H1 (cell line): Measurements from ENCODE around the gene BNC2. TPM values are rescaled to one million over a fixed set of nuclear protein-coding genes. Genes with fewer than 3 reads are reported as not detected.

Experiments used
- CTCF ChIA-PET: fragments of 300-600 bp; sonication (Branson Sonifier 250); formaldehyde crosslinking; loops from one replicate; lab custom pipeline; 2021; ENCODE audit not compliant: partially characterized antibody; lab: Charles Lee
- POLR2A ChIA-PET: fragments of 300-600 bp; sonication (Branson Sonifier 250); formaldehyde crosslinking; loops from one replicate; lab custom pipeline; 2021; ENCODE audit warnings: inconsistent platforms; ENCODE audit not compliant: partially characterized antibody; lab: Charles Lee
- DNase-seq, 2 experiments: peaks; one replicate each; pipeline versions ENCODE4 v3.0.0 to v3.0.0-alpha.2; 2010 to 2022; ENCODE audit warnings: low spot score in 2 of 2, low read depth in 1 of 2, mixed read lengths in 1 of 2
- FAIRE-seq: peaks from 2 replicates; lab custom pipeline; 2011; peaks lifted over from hg19 to GRCh38; lab: Jason Lieb, UNC
- H2AFZ ChIP-seq: 2 replicates; pipeline ENCODE4 v1.8.1; 2012; ENCODE audit warnings: low read length, inconsistent platforms
- H2AK5ac ChIP-seq: 2 replicates; pipeline ENCODE4 v1.6.1; 2013; ENCODE audit warnings: low read depth, low read length
- H2BK120ac ChIP-seq: replicated peaks from 2 replicates; pipeline ENCODE3; 2013; ENCODE audit warnings: low read depth, low read length, inconsistent platforms
- H2BK12ac ChIP-seq: 2 replicates; pipeline ENCODE4 v1.6.1; 2013; ENCODE audit warnings: low read depth, low read length
- H2BK15ac ChIP-seq: 2 replicates; pipeline ENCODE4 v1.6.1; 2013; ENCODE audit warnings: low read length
- H2BK20ac ChIP-seq: 2 replicates; pipeline ENCODE4 v1.6.1; 2013; ENCODE audit warnings: low read length
- H2BK5ac ChIP-seq: 2 replicates; pipeline ENCODE4 v1.6.1; 2013; ENCODE audit warnings: low read depth, low read length
- H3K14ac ChIP-seq: 2 replicates; pipeline ENCODE4 v1.6.1; 2013; ENCODE audit warnings: inconsistent platforms; ENCODE audit not compliant: insufficient read length
- H3K18ac ChIP-seq: 2 replicates; pipeline ENCODE4 v1.6.1; 2013; ENCODE audit warnings: low read length; ENCODE audit errors: extremely low read depth
- H3K23ac ChIP-seq: 2 replicates; pipeline ENCODE4 v1.6.1; 2013; ENCODE audit warnings: inconsistent platforms; ENCODE audit not compliant: insufficient read length
- H3K23me2 ChIP-seq: 2 replicates; pipeline ENCODE4 v1.6.1; 2013; ENCODE audit warnings: low read depth, low read length
- H3K27ac ChIP-seq: 2 replicates; pipeline ENCODE4 v1.6.1; 2011; ENCODE audit warnings: low read depth, low read length, inconsistent platforms
- H3K27me3 ChIP-seq, 4 experiments: replicated peaks in 1 of 4; 1 replicate in 1 of 4; 2 replicates in 3 of 4; pipeline versions ENCODE4 v1.6.1 to v1.8.1; 2011 to 2013; ENCODE audit warnings: low read length in 3 of 4, mild to moderate bottlenecking in 3 of 4, inconsistent platforms in 2 of 4, mixed read lengths in 2 of 4, moderate library complexity in 1 of 4; ENCODE audit not compliant: control insufficient read depth in 3 of 4, insufficient read depth in 3 of 4; ENCODE audit errors: extremely low read depth in 1 of 4
- H3K36me3 ChIP-seq, 4 experiments: 2 replicates each; pipeline versions ENCODE4 v1.6.1 to v1.8.1; 2011 to 2013; ENCODE audit warnings: mild to moderate bottlenecking in 4 of 4, low read length in 3 of 4, moderate library complexity in 2 of 4, control low read depth in 1 of 4, inconsistent platforms in 1 of 4; ENCODE audit not compliant: insufficient read depth in 4 of 4, control insufficient read depth in 2 of 4
- H3K4ac ChIP-seq: replicated peaks from 2 replicates; pipeline ENCODE3; 2013; ENCODE audit warnings: low read length, low read depth, mixed read lengths, inconsistent platforms; ENCODE audit not compliant: insufficient read length
- H3K4me1 ChIP-seq, 4 experiments: replicated peaks in 1 of 4; 1 replicate in 1 of 4; 2 replicates in 3 of 4; pipeline versions ENCODE4 v1.6.1 to v1.8.1; 2011 to 2013; ENCODE audit warnings: low read length in 3 of 4, inconsistent platforms in 2 of 4, mixed read lengths in 1 of 4; ENCODE audit not compliant: insufficient read depth in 4 of 4, control insufficient read depth in 3 of 4
- H3K4me2 ChIP-seq, 2 experiments: 2 replicates each; pipeline versions ENCODE4 v1.6.1 to v1.8.1; 2011 to 2013; ENCODE audit warnings: low read depth in 2 of 2, low read length in 2 of 2, control low read depth in 1 of 2, inconsistent platforms in 1 of 2, mild to moderate bottlenecking in 1 of 2; ENCODE audit not compliant: insufficient read depth in 1 of 2
- H3K4me3 ChIP-seq, 4 experiments: fragments of 200-600, 300-600 bp in 1 of 4; sonication (generic), shearing (Covaris generic), sonication (Bioruptor Twin) in 1 of 4; 2 replicates each; pipeline versions ENCODE4 v1.5.1 to v1.8.1; 2011 to 2016; ENCODE audit warnings: low read length in 4 of 4, low read depth in 3 of 4, control low read depth in 2 of 4, inconsistent platforms in 2 of 4, mild to moderate bottlenecking in 2 of 4, mixed read lengths in 1 of 4, moderate library complexity in 1 of 4; ENCODE audit not compliant: insufficient read depth in 2 of 4; ENCODE audit errors: extremely low read depth in 1 of 4
- H3K56ac ChIP-seq: replicated peaks from 2 replicates; pipeline ENCODE3; 2013; ENCODE audit warnings: low read depth, mild to moderate bottlenecking, mixed read lengths, low read length, inconsistent platforms; ENCODE audit not compliant: insufficient read length
- H3K79me1 ChIP-seq: 2 replicates; pipeline ENCODE4 v1.6.1; 2013; ENCODE audit warnings: low read depth, low read length, control low read depth
- H3K79me2 ChIP-seq, 2 experiments: 2 replicates each; pipeline versions ENCODE4 v1.6.1 to v1.8.1; 2012 to 2013; ENCODE audit warnings: low read length in 2 of 2, mild to moderate bottlenecking in 2 of 2, inconsistent platforms in 1 of 2; ENCODE audit not compliant: insufficient read depth in 2 of 2, control insufficient read depth in 1 of 2
- H3K9ac ChIP-seq, 4 experiments: replicated peaks in 1 of 4; 1 replicate in 1 of 4; 2 replicates in 3 of 4; pipeline versions ENCODE4 v1.6.1 to v1.8.1; 2011 to 2013; ENCODE audit warnings: low read depth in 3 of 4, low read length in 3 of 4, control low read depth in 2 of 4, mild to moderate bottlenecking in 2 of 4, moderate library complexity in 2 of 4, inconsistent platforms in 1 of 4; ENCODE audit errors: extremely low read depth in 1 of 4
- H3K9me3 ChIP-seq, 2 experiments: 2 replicates each; pipeline versions ENCODE4 v1.6.1 to v1.8.1; 2012 to 2013; ENCODE audit warnings: mild to moderate bottlenecking in 2 of 2, moderate library complexity in 2 of 2, control low read depth in 1 of 2, inconsistent platforms in 1 of 2, low read depth in 1 of 2, low read length in 1 of 2, mixed read lengths in 1 of 2; ENCODE audit not compliant: insufficient read depth in 2 of 2
- H4K20me1 ChIP-seq, 2 experiments: replicated peaks in 1 of 2; 2 replicates each; pipeline versions ENCODE3 to v1.8.1; 2011 to 2013; ENCODE audit warnings: inconsistent platforms in 2 of 2, low read length in 2 of 2, mild to moderate bottlenecking in 1 of 2; ENCODE audit not compliant: insufficient read depth in 2 of 2, control insufficient read depth in 1 of 2
- H4K5ac ChIP-seq: 2 replicates; pipeline ENCODE4 v1.6.1; 2013; ENCODE audit warnings: low read length, low read depth, mixed read lengths, inconsistent platforms; ENCODE audit not compliant: insufficient read length
- H4K8ac ChIP-seq: 2 replicates; pipeline ENCODE4 v1.8.0; 2013; ENCODE audit warnings: mild to moderate bottlenecking, moderate library complexity, low read length, inconsistent platforms; ENCODE audit not compliant: insufficient read depth; ENCODE audit errors: extremely low read depth
- H4K91ac ChIP-seq: replicated peaks from 2 replicates; pipeline ENCODE3; 2013; ENCODE audit warnings: low read length, mixed read lengths, inconsistent platforms; ENCODE audit not compliant: insufficient read length
- ASH2L ChIP-seq: fragments of 200-600, 300-600 bp; sonication (generic); IDR thresholded peaks from one replicate; pipeline ENCODE4 v1.7.1; 2017; ENCODE audit warnings: low read length
- BCL11A ChIP-seq, 2 experiments: IDR thresholded peaks; one replicate each; pipeline ENCODE4 v1.6.1; 2011; ENCODE audit warnings: low read depth in 2 of 2, low read length in 2 of 2, mild to moderate bottlenecking in 2 of 2
- CEBPB ChIP-seq: IDR thresholded peaks from 2 replicates; pipeline ENCODE4 v1.6.1; 2012; ENCODE audit warnings: low read depth, low read length
- EGR1 ChIP-seq: IDR thresholded peaks from 2 replicates; pipeline ENCODE4 v1.6.1; 2011; ENCODE audit warnings: low read depth, low read length, borderline replicate concordance
- GABPA ChIP-seq: IDR thresholded peaks from 2 replicates; pipeline ENCODE4 v1.6.1; 2011; ENCODE audit warnings: mild to moderate bottlenecking, low read length, moderate library complexity, borderline replicate concordance; ENCODE audit not compliant: insufficient read depth
- HDAC6 ChIP-seq: IDR thresholded peaks from one replicate; pipeline ENCODE4 v1.7.1; 2012; ENCODE audit warnings: low read depth, mild to moderate bottlenecking, inconsistent platforms, low read length, moderate library complexity
- KDM1A ChIP-seq: fragments of 200-600, 300-600 bp; sonication (generic); IDR thresholded peaks from 2 replicates; pipeline ENCODE4 v1.7.1; 2016; ENCODE audit warnings: mild to moderate bottlenecking, low read length, borderline replicate concordance
- KDM5A ChIP-seq: fragments of 200-600 bp; IDR thresholded peaks from 2 replicates; pipeline ENCODE4 v1.7.1; 2012; ENCODE audit warnings: mild to moderate bottlenecking, low read length, inconsistent platforms, mixed read lengths
- NANOG ChIP-seq: IDR thresholded peaks from 2 replicates; pipeline ENCODE4 v1.6.1; 2011; ENCODE audit warnings: low read length, low read depth, mild to moderate bottlenecking, inconsistent platforms; ENCODE audit not compliant: insufficient read depth, poor library complexity, severe bottlenecking
- POLR2AphosphoS5 ChIP-seq: IDR thresholded peaks from 2 replicates; pipeline ENCODE4 v1.6.1; 2011; ENCODE audit warnings: low read depth, low read length
- RAD21 ChIP-seq, 2 experiments: IDR thresholded peaks in 1 of 2; conservative IDR thresholded peaks in 1 of 2; 2 replicates each; pipeline ENCODE4 v1.6.1; 2011; ENCODE audit warnings: low read depth in 2 of 2, low read length in 2 of 2, improper control_type of control experiment in 1 of 2, inconsistent platforms in 1 of 2, mild to moderate bottlenecking in 1 of 2, moderate library complexity in 1 of 2
- RBBP5 ChIP-seq: IDR thresholded peaks from 2 replicates; pipeline ENCODE4 v1.7.1; 2012; ENCODE audit warnings: low read depth, mild to moderate bottlenecking, inconsistent platforms, low read length, moderate library complexity, borderline replicate concordance
- SP1 ChIP-seq: IDR thresholded peaks from 2 replicates; pipeline ENCODE4 v1.6.1; 2011; ENCODE audit warnings: low read depth, low read length
- SUZ12 ChIP-seq: fragments of 200-600 bp; sonication (generic); IDR thresholded peaks from 2 replicates; pipeline ENCODE4 v1.6.1; 2012; ENCODE audit warnings: mild to moderate bottlenecking, inconsistent platforms, low read length, moderate library complexity, mixed read lengths
- TCF12 ChIP-seq: IDR thresholded peaks from 2 replicates; pipeline ENCODE4 v1.6.1; 2011; ENCODE audit warnings: low read depth, mild to moderate bottlenecking, low read length
- WGBS, 2 experiments: shearing (Covaris generic) in 1 of 2; methylation state at CpG; one replicate each; pipeline versions ENCODE4 v1.1.6 to v1.1.7; 2013 to 2015; ENCODE audit warnings: low lambda C conversion rate in 2 of 2, mixed read lengths in 2 of 2, inconsistent platforms in 1 of 2, low coverage in 1 of 2, missing lambda C conversion rate in 1 of 2; ENCODE audit not compliant: insufficient replicate concordance in 2 of 2, insufficient coverage in 1 of 2, insufficient read length in 1 of 2; ENCODE audit errors: extremely low coverage in 1 of 2, missing lambda C conversion rate in 1 of 2; 5-methylcytosine and 5-hydroxymethylcytosine counted together
- polyA plus RNA-seq, 7 experiments: library from polyadenylated mRNA; depleted of rRNA in 3 of 7; stranded (reverse) in 5 of 7; unstranded in 2 of 7; fragments of >200 nt in 5 of 7; fragments of 200-250 nt in 2 of 7; gene quantifications; 1 replicate in 5 of 7; 2 replicates in 1 of 7; 4 replicates in 1 of 7; pipeline versions ENCODE4 v1.2.1 to v1.2.3, GENCODE V29; 2011 to 2013; ENCODE audit warnings: missing spikeins in 2 of 7, mixed read lengths in 2 of 7
- total RNA-seq: library from RNA; stranded (reverse); fragmentation: NEBNext Ultra II Directional; extraction: Animal tissue kit (Norgen Biotek cat#: 25700); gene quantifications from 2 replicates; pipeline ENCODE4 v1.2.1, GENCODE V29; 2021

The BNC2 gene
- total and polyA plus RNA-seq, 2 of the 8 experiments (the other 6 are each of a cell fraction or from before 2014, with no cell fraction given): 16.0 to 26.8 TPM

- H4K91ac ChIP-seq: no peak overlapping the region
- DNase-seq (no peak), FAIRE-seq (peak; percentile 24)
- no peak overlapping the region for H2BK12ac ChIP-seq
- no peaks in the 10 kb centered on the region for H3K36me3 ChIP-seq
- H3K23ac ChIP-seq: no peak overlapping the region
- no peak overlapping the region for H2BK15ac ChIP-seq
- H3K4me1 ChIP-seq: peaks cover 2 to 12% (median 8%) of the 10 kb centered on the region in 4 experiments
- no peaks in the 10 kb centered on the region for H3K79me1 ChIP-seq
- no peak overlapping the region for H2BK5ac ChIP-seq
- H3K4me2 ChIP-seq: no peak overlapping the region
- H4K8ac ChIP-seq: no peak overlapping the region
- no peak overlapping the region for H3K18ac ChIP-seq
- no peaks in the 10 kb centered on the region for H4K20me1 ChIP-seq
- no peaks in the 10 kb centered on the region; a peak in 1 of 4 replicates for H3K79me2 ChIP-seq
- no peak overlapping the region for H3K9ac ChIP-seq
- H3K9me3 ChIP-seq: no peaks in the 10 kb centered on the region
- ChIA-PET CTCF (interaction anchor here (0.6 to 1.4 kb wide), 4 partner anchors 11 to 65 kb away, joined by 3 to 4 read pairs (median 3); no protein-coding TSS in a partner anchor), POLR2A (interaction anchor here (1.0 kb wide), 1 partner anchor 12 kb away, joined by 3 read pairs; no protein-coding TSS in a partner anchor)
- H2AK5ac ChIP-seq: no peak overlapping the region
- H3K14ac ChIP-seq: no peak overlapping the region
- H2AFZ ChIP-seq: no peak overlapping the region
- no peak overlapping the region for H3K4me3 ChIP-seq
- no peak overlapping the region for H3K4ac ChIP-seq
- H2BK20ac ChIP-seq: no peak overlapping the region
- no peak overlapping the region for H4K5ac ChIP-seq
- WGBS, 2 experiments: 73% methylated on average over 5 of the region's 5 CpGs; no CpG with 5 or more reads in 1 of the 2 experiments
- H2BK120ac ChIP-seq: no peak overlapping the region
- no peak overlapping the region for H3K56ac ChIP-seq
- no peaks in the 10 kb centered on the region for H3K27me3 ChIP-seq
- H3K27ac ChIP-seq: no peak overlapping the region; the same call in none of the 2 replicates
- no peaks in the 10 kb centered on the region for H3K23me2 ChIP-seq
- TF ChIP-seq CEBPB (no peak), RAD21 (IDR thresholded peaks at IDR 0.05 in 1 of 2, conservative IDR thresholded peaks at IDR 0.05 in 1 of 2; ENCODE audit: low read depth in 2 of 2, low read length in 2 of 2) (no peak), KDM1A (no peak), KDM5A (no peak), NANOG (no peak), EGR1 (no peak), ASH2L (no peak), SUZ12 (no peak), RBBP5 (no peak), POLR2AphosphoS5 (no peak), BCL11A (IDR thresholded peaks at IDR 0.05; ENCODE audit: low read depth in 2 of 2, low read length in 2 of 2) (no peak), GABPA (no peak), HDAC6 (no peak), SP1 (no peak), TCF12 (no peak)
These were observed 360.5 kb downstream of the BNC2 start for GRCh38 chr9:16509997-16510396.
